ENCODE measurements around the gene PAF1.
"Not testable (repeated sequence)": the region's sequence is repeated elsewhere in the genome, so short reads cannot be mapped to it uniquely, and the experiment has no call there.

PAF1 gene

GRCh38 chr19:39380521-39381502, 10.1 kb downstream of the PAF1 start:
- no peak for DNase-seq

- no peak for DNase-seq
Measured at GRCh38 chr19:39379865-39380396, 11.0 kb downstream of the PAF1 start.

GRCh38 chr19:39379366-39379765, 11.5 kb downstream of the PAF1 start:
- DNase-seq = not testable (repeated sequence)

GRCh38 chr19:39377373-39378362, 13.2 kb downstream of the PAF1 start:
- no peak for DNase-seq

GRCh38 chr19:39375929-39376328, 15.0 kb downstream of the PAF1 start:
- DNase-seq = no peak

- no peak for DNase-seq
Measured at GRCh38 chr19:39372941-39373340, 18.0 kb downstream of the PAF1 start.

GRCh38 chr19:39372047-39372802, 18.7 kb downstream of the PAF1 start:
- no peak for DNase-seq

GRCh38 chr19:39370735-39371134, 20.2 kb downstream of the PAF1 start:
- DNase-seq = no peak

- DNase-seq = no peak
Measured at GRCh38 chr19:39369200-39369599, 21.7 kb downstream of the PAF1 start.

- no peak for DNase-seq
Measured at GRCh38 chr19:39365531-39365930, 25.4 kb downstream of the PAF1 start.

- no peak for DNase-seq
Measured at GRCh38 chr19:39363901-39364457, 26.9 kb downstream of the PAF1 start.

GRCh38 chr19:39362682-39363657, 27.9 kb downstream of the PAF1 start:
- DNase-seq = no peak

GRCh38 chr19:39360599-39360998, 30.3 kb downstream of the PAF1 start:
- DNase-seq = no peak

- no peak for DNase-seq
Measured at GRCh38 chr19:39359026-39359425, 31.9 kb downstream of the PAF1 start.

- DNase-seq = no peak
Measured at GRCh38 chr19:39356647-39357046, 34.3 kb downstream of the PAF1 start.

GRCh38 chr19:39356073-39356472, 34.8 kb downstream of the PAF1 start:
- no peak for DNase-seq

GRCh38 chr19:39355253-39355652, 35.7 kb downstream of the PAF1 start:
- DNase-seq = no peak

GRCh38 chr19:39352381-39353255, 38.3 kb downstream of the PAF1 start:
- no peak for DNase-seq

- no peak for DNase-seq
Measured at GRCh38 chr19:39351537-39352064, 39.3 kb downstream of the PAF1 start.
